Neutrophil (primary cell): ENCODE measurements around the gene BHLHE23.

Source experiments
- H3K27ac ChIP-seq: fragments of 200-600 bp; sonication (generic); 2 replicates; pipeline ENCODE4 v1.5.1; 2016; ENCODE audit warnings: mild to moderate bottlenecking, moderate library complexity
- H3K27me3 ChIP-seq: fragments of 200-600 bp; sonication (generic); 2 replicates; pipeline ENCODE4 v1.6.0; 2016; ENCODE audit warnings: mild to moderate bottlenecking
- H3K36me3 ChIP-seq: fragments of 200-600 bp; sonication (generic); 2 replicates; pipeline ENCODE4 v1.5.1; 2017
- H3K4me1 ChIP-seq, 2 experiments: fragments of 200-600 bp in 1 of 2; sonication (generic) in 1 of 2; 1 replicate in 1 of 2; 2 replicates in 1 of 2; pipeline versions ENCODE4 v1.5.1 to v1.6.1; 2013 to 2016; ENCODE audit warnings: low read depth in 1 of 2, low read length in 1 of 2, mild to moderate bottlenecking in 1 of 2, moderate library complexity in 1 of 2; ENCODE audit not compliant: control insufficient read depth in 1 of 2, insufficient read depth in 1 of 2
- H3K4me3 ChIP-seq, 2 experiments: fragments of 200-600 bp in 1 of 2; sonication (generic) in 1 of 2; 1 replicate in 1 of 2; 2 replicates in 1 of 2; pipeline ENCODE4 v1.5.1; 2013 to 2016; ENCODE audit warnings: low read depth in 1 of 2, low read length in 1 of 2, mild to moderate bottlenecking in 1 of 2, moderate library complexity in 1 of 2
- H3K9me3 ChIP-seq: fragments of 200-600 bp; sonication (generic); 2 replicates; pipeline ENCODE4 v1.5.1; 2016
- CTCF ChIP-seq: fragments of 200-600 bp; sonication (generic); IDR thresholded peaks from 2 replicates; pipeline ENCODE4 v1.5.1; 2016; ENCODE audit warnings: antibody characterized with exemption

The BHLHE23 gene

GRCh38 chr20:62972845-62973745 is 33.7 kb downstream of the BHLHE23 start:
- Histone ChIP-seq H3K27ac (no peak overlapping the region), H3K36me3 (no peaks in the 10 kb centered on the region), H3K4me1 (peaks cover 0 to 12% of the 10 kb centered on the region in 2 experiments), H3K4me3 (no peak overlapping the region), H3K9me3 (no peaks in the 10 kb centered on the region), H3K27me3 (peaks cover 96% of the 10 kb centered on the region)
- TF ChIP-seq CTCF = no peak

- TF ChIP-seq CTCF = peak; percentile 63
- H3K27ac ChIP-seq = no peak overlapping the region
- peaks cover 0 to 8% of the 10 kb centered on the region in 2 experiments for H3K4me1 ChIP-seq
- no peaks in the 10 kb centered on the region for H3K36me3 ChIP-seq
- H3K27me3 ChIP-seq = peaks cover 87% of the 10 kb centered on the region
- no peak overlapping the region for H3K4me3 ChIP-seq
- H3K9me3 ChIP-seq = no peaks in the 10 kb centered on the region
Observed at GRCh38 chr20:62971950-62972844, 34.6 kb downstream of the BHLHE23 start.

GRCh38 chr20:62971211-62971949 is 35.4 kb downstream of the BHLHE23 start:
- no peak overlapping the region for H3K27ac ChIP-seq

GRCh38 chr20:62970307-62971210 is 36.2 kb downstream of the BHLHE23 start:
- H3K27ac ChIP-seq = no peak overlapping the region
- no peak overlapping the region for H3K4me3 ChIP-seq
- H3K36me3 ChIP-seq = no peaks in the 10 kb centered on the region
- H3K9me3 ChIP-seq = no peaks in the 10 kb centered on the region
- TF ChIP-seq CTCF = no peak
- peaks cover 71% of the 10 kb centered on the region for H3K27me3 ChIP-seq
- H3K4me1 ChIP-seq = peaks cover 0 to 8% of the 10 kb centered on the region in 2 experiments

More at GRCh38 chr20:62971211-62971949, 35.4 kb downstream of the BHLHE23 start:
- peaks cover 0 to 8% of the 10 kb centered on the region in 2 experiments for H3K4me1 ChIP-seq
- no peak overlapping the region for H3K4me3 ChIP-seq
- H3K9me3 ChIP-seq = no peaks in the 10 kb centered on the region
- H3K27me3 ChIP-seq = peaks cover 79% of the 10 kb centered on the region
- H3K36me3 ChIP-seq = no peaks in the 10 kb centered on the region
- TF ChIP-seq CTCF = no peak
